Effector memory CD4-positive, alpha-beta T cell (primary cell): ENCODE measurements around the gene ZNF687.
A peak's percentile ranks its signal among the peaks of the same experiment; 100 is the strongest.

Source experiments
- DNase-seq, 3 donors: peaks; one replicate each; pipeline ENCODE4 v3.0.0-alpha.2; 2020
- H3K27ac ChIP-seq: 2 replicates; pipeline ENCODE4 v1.7.0; 2013; ENCODE audit warnings: mild to moderate bottlenecking, low read length, moderate library complexity; ENCODE audit not compliant: insufficient read depth, poor library complexity, severe bottlenecking
- H3K27me3 ChIP-seq: replicated peaks from 2 replicates; pipeline ENCODE4 v1.7.0; 2013; ENCODE audit warnings: mild to moderate bottlenecking, low read length; ENCODE audit not compliant: insufficient read depth, control insufficient read depth, poor library complexity, severe bottlenecking
- H3K36me3 ChIP-seq: 2 replicates; pipeline ENCODE4 v1.7.0; 2013; ENCODE audit warnings: mild to moderate bottlenecking, low read length, moderate library complexity; ENCODE audit not compliant: control insufficient read depth, insufficient read depth
- H3K4me1 ChIP-seq: 2 replicates; pipeline ENCODE4 v1.7.0; 2013; ENCODE audit warnings: low read length, mild to moderate bottlenecking; ENCODE audit not compliant: control insufficient read depth, insufficient read depth, poor library complexity, severe bottlenecking
- H3K4me3 ChIP-seq: 2 replicates; pipeline ENCODE4 v1.7.0; 2013; ENCODE audit warnings: low read length, low read depth, mild to moderate bottlenecking; ENCODE audit not compliant: insufficient read depth, poor library complexity, severe bottlenecking
- H3K9me3 ChIP-seq: 2 replicates; pipeline ENCODE4 v1.7.0; 2013; ENCODE audit warnings: mild to moderate bottlenecking, low read length, moderate library complexity; ENCODE audit not compliant: control insufficient read depth
- total RNA-seq, 3 donors: gene quantifications; one replicate each; lab custom pipeline; 2026; lab: John Stamatoyannopoulos, UW

The ZNF687 gene
- total RNA-seq: 47.0 to 62.4 (median 62.3) reads per million in 3 donors

- H3K9me3 ChIP-seq: no peaks in the 10 kb centered on the region
- peak within 1 kb of the TSS; percentile 89 for H3K27ac ChIP-seq
- H3K4me3 ChIP-seq: peak within 1 kb of the TSS; percentile 71
- H3K36me3 ChIP-seq: peaks cover 15% of the 10 kb centered on the region
- peaks cover 11% of the 10 kb centered on the region for H3K4me1 ChIP-seq
- no peaks in the 10 kb centered on the region for H3K27me3 ChIP-seq
- peak; percentile 96 to 98 (median 98) for DNase-seq
Measured at GRCh38 chr1:151281969-151282882, at the start of gene ZNF687. TSS of gene ZNF687 (plus strand) at chr1:151282299. CDS start at chr1:151286292, 3,993 bp downstream.

GRCh38 chr1:151235235-151235634 is 46.9 kb upstream of the ZNF687 start:
- H3K36me3 ChIP-seq: peaks cover 82% of the 10 kb centered on the region

GRCh38 chr1:151237678-151238466 is 44.2 kb upstream of the ZNF687 start:
- Histone ChIP-seq H3K9me3 (no peaks in the 10 kb centered on the region), H3K36me3 (peaks cover 86% of the 10 kb centered on the region), H3K4me3 (no peak overlapping the region), H3K27me3 (no peaks in the 10 kb centered on the region), H3K4me1 (no peaks in the 10 kb centered on the region), H3K27ac (no peak overlapping the region)
- no peak for DNase-seq

More at GRCh38 chr1:151235235-151235634, 46.9 kb upstream of the ZNF687 start:
- Histone ChIP-seq H3K9me3 (no peaks in the 10 kb centered on the region), H3K4me3 (no peak overlapping the region), H3K4me1 (no peaks in the 10 kb centered on the region), H3K27ac (no peak overlapping the region), H3K27me3 (no peaks in the 10 kb centered on the region)
- DNase-seq: no peak

- no peaks in the 10 kb centered on the region for H3K4me1 ChIP-seq
- no peak overlapping the region for H3K4me3 ChIP-seq
- H3K9me3 ChIP-seq: no peaks in the 10 kb centered on the region
- H3K27ac ChIP-seq: no peak overlapping the region
- no peaks in the 10 kb centered on the region for H3K27me3 ChIP-seq
- peaks cover 92% of the 10 kb centered on the region for H3K36me3 ChIP-seq
- no peak for DNase-seq
Measured at GRCh38 chr1:151238467-151238739, 43.7 kb upstream of the ZNF687 start.

- no peak overlapping the region for H3K4me3 ChIP-seq
- no peak for DNase-seq
- H3K4me1 ChIP-seq: no peaks in the 10 kb centered on the region
- no peaks in the 10 kb centered on the region for H3K27me3 ChIP-seq
- no peaks in the 10 kb centered on the region for H3K9me3 ChIP-seq
- H3K36me3 ChIP-seq: peaks cover 85% of the 10 kb centered on the region
- H3K27ac ChIP-seq: no peak overlapping the region
Measured at GRCh38 chr1:151242442-151242841, 39.7 kb upstream of the ZNF687 start.

GRCh38 chr1:151243683-151244216 is 38.3 kb upstream of the ZNF687 start:
- Histone ChIP-seq H3K9me3 (no peaks in the 10 kb centered on the region), H3K4me1 (no peaks in the 10 kb centered on the region), H3K27ac (no peak overlapping the region), H3K4me3 (no peak overlapping the region), H3K27me3 (no peaks in the 10 kb centered on the region), H3K36me3 (peaks cover 80% of the 10 kb centered on the region)
- DNase-seq: no peak

- Histone ChIP-seq H3K36me3 (peaks cover 59% of the 10 kb centered on the region), H3K27me3 (no peaks in the 10 kb centered on the region), H3K9me3 (no peaks in the 10 kb centered on the region), H3K4me3 (no peak overlapping the region), H3K4me1 (no peaks in the 10 kb centered on the region), H3K27ac (no peak overlapping the region)
- no peak for DNase-seq
Measured at GRCh38 chr1:151246786-151247185, 35.3 kb upstream of the ZNF687 start.

- H3K36me3 ChIP-seq: peaks cover 16% of the 10 kb centered on the region
- no peak overlapping the region for H3K4me3 ChIP-seq
- H3K9me3 ChIP-seq: no peaks in the 10 kb centered on the region
- no peaks in the 10 kb centered on the region for H3K27me3 ChIP-seq
- peaks cover 8% of the 10 kb centered on the region for H3K4me1 ChIP-seq
- no peak overlapping the region for H3K27ac ChIP-seq
- DNase-seq: peak; percentile 7 to 45 (median 27)
Measured at GRCh38 chr1:151251656-151252470, 30.2 kb upstream of the ZNF687 start.
